Measurements from ENCODE around the gene AFAP1L1.
"Not testable (repeated sequence)": the region's sequence is repeated elsewhere in the genome, so short reads cannot be mapped to it uniquely, and the experiment has no call there.

The AFAP1L1 gene

GRCh38 chr5:149261246-149261645, 10.4 kb upstream of the AFAP1L1 start:
- DNase-seq (ENCODE audit: low spot score), result no peak

- DNase-seq (ENCODE audit: low spot score), result no peak
Measured at GRCh38 chr5:149262315-149262714, 9.3 kb upstream of the AFAP1L1 start.

- DNase-seq (ENCODE audit: low spot score), result peak; percentile 63
Measured at GRCh38 chr5:149264439-149265067, 7.1 kb upstream of the AFAP1L1 start.

- DNase-seq (ENCODE audit: low spot score), result no peak
Measured at GRCh38 chr5:149265068-149265465, 6.6 kb upstream of the AFAP1L1 start.

- DNase-seq (ENCODE audit: low spot score), result no peak
Measured at GRCh38 chr5:149265597-149265996, 6.1 kb upstream of the AFAP1L1 start.

GRCh38 chr5:149267241-149267973, 4.3 kb upstream of the AFAP1L1 start:
- DNase-seq (ENCODE audit: low spot score), result no peak

DNA sequence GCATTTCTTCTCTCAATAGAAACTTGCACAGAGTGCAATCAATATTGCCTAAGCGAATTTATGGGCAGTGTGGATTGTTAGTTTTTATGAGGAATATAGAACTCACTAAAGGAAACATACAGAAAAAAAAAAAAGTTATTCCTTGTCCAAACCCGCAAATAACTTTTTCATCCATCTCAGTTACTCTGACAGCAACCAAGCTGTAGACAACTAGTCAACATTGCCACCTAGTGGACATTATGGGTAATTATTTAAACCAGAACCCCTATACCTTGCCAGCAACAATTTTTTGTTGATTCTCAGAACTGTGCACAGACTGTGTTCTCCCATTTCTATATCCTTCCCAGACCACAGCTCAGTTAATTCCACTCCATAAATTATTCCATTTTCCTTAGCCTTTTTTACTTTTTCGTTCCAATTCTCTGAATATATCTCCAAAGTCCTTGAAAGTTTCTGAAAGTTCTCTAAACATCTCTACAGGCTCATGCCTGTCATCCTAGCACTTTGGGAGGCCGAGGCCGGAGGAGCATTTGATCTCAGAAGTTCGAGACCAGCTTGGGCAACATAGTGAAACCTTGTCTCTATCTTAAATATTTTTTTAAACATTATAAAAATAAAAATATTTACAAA, 2.6 kb upstream of the AFAP1L1 start:
- DNase-seq (ENCODE audit: low spot score), result peak; percentile 57

- DNase-seq (ENCODE audit: low spot score), result peak; percentile 28
Measured at GRCh38 chr5:149271195-149271715, 404 bp upstream of the AFAP1L1 start.

GRCh38 chr5:149272781-149273180, 1.1 kb downstream of the AFAP1L1 start:
- not testable (repeated sequence) for DNase-seq (ENCODE audit: low spot score)

GRCh38 chr5:149273237-149273636, 1.6 kb downstream of the AFAP1L1 start:
- DNase-seq (ENCODE audit: low spot score), result no peak

GRCh38 chr5:149273950-149274349, 2.3 kb downstream of the AFAP1L1 start:
- no peak for DNase-seq (ENCODE audit: low spot score)

DNA sequence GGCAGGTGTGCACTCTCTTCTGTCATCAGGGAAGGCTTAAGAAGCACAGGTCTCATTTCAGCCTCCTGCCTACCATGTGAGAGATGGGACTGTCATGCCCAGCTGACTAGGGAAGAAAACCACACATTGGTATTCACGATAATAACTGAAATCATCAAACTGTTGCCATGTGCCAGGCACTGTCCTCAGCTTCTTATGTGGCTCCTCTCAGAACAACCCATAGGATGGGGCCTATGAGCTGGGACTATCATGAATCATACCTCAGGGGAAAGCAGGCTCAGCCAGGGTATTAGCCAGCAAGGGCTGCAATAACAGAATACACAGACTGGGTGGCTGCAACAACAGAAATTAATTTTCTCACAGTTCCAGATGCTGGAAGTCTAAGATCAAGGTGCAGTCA, 3.3 kb downstream of the AFAP1L1 start:
- DNase-seq (ENCODE audit: low spot score), result no peak

- no peak for DNase-seq (ENCODE audit: low spot score)
Measured at GRCh38 chr5:149277801-149278200, 6.1 kb downstream of the AFAP1L1 start.

DNA sequence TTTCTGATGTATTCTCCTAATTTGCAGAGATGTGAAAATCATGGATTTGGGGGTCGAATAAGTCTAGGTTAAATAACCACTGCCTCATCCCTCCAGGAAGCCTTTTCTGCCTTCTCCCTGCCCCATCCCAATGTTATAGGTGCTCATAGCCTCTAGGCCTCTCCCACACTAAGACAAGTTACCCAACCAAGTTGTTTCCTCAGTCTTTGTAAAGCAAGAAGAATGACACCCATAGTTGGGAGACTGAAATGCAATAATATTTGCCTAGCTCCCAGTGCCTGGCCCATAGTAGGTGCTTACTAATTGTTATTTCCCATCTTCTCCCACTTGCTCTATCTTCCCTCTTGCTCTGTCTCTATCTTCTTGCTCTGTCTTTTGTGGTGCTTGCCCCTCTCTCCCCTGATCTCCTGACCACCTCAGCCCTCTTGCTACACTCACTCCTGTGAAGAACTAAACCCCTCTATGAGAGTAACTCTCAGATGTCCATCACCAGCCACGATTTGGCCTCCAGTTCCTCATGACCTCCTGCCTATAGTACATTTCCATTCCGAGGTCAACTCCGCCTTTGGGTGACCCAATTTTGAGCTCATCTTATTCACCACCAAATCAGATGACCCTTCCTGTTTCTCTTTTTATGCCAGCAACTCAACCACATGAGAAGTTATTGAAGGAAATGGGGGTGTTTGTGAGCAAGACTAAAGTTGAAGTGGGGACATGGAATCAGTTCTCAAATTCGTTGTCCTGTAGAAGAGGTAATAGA, 7.0 kb downstream of the AFAP1L1 start:
- no peak for DNase-seq (ENCODE audit: low spot score)

DNA sequence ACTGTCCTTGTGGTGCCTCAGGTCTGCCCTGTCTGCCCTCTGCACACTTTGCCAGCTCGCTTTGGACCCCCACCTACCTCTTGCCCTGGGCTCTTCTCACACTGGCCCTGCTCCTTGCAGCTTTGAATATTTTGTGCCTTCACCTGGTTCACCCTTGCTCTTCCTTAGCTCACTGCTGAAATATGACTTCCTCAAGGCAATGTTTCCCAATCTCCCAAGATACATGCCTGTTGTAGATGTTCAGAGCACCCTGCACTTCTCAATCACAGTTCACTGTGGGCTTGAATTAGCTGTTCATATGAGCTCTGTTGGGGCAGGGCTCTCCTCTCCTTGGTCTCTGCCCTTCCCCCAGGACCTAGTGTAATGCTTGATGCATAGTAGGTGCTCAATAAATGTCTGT, 8.0 kb downstream of the AFAP1L1 start:
- DNase-seq (ENCODE audit: low spot score), result no peak

GRCh38 chr5:149280124-149280523, 8.5 kb downstream of the AFAP1L1 start:
- no peak for DNase-seq (ENCODE audit: low spot score)

DNA sequence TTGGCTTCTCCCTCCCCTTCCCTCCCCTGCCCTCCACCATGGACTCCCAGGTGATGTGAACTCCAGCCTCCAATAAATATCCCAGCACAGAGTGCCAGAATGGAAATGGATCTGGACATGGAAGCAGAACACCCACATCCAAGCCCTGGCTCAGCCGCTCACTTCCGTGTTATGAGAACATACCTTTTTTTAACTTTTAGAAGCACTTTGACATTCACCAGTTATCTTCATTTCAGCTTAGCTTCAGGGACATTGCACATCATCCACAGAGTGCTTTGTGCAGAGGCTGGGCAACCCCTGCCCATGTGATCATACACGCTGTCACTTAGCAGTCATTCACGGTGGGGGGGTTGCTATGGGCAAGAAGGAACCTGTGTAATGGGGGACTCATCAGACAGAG, 9.1 kb downstream of the AFAP1L1 start:
- no peak for DNase-seq (ENCODE audit: low spot score)

DNA sequence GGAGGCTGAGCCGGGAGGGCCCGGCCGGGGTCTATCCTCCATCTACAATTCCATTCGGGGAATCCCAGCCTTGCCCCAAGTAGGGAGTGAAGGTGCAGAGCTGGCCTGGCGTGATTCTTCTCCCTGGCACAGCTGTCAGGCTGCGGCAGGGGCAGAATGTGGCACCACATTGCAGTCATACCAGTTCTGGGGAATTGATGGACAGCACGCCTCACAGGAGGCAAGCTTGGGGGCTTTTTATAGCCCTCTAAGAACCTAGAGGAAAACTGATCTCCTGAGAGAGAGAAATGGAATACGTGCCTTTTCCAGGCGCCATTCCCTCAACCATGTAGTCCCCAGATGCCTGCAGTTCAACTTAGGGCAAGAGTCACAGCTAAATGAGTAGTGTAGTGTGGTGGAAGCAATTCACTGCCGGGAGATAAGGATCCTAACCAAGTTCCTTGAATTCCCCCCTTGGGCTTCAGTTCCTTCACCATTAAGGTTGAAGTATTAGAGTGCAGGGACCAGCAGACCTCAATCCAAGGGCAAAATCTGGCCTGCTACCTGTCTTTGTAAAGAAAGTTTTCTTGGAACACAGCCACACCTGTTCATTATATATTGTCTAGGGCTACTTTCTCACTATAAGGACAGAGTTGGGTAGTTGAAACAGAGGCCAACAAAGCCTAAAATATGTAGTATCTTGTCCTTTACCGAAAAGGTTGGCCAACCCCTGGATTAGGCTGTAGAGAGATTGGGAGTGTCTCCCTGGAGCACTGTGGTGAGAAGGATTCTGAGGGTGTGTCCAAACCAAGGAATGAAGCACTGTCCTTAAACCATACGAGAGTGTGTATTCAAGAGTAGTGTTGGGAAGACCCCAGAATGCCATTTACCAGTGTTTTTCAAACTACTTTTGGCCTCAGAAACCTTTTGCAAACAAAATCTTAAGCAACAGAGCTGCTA, 10.6 kb downstream of the AFAP1L1 start:
- no peak for DNase-seq (ENCODE audit: low spot score)

- no peak for DNase-seq (ENCODE audit: low spot score)
Measured at GRCh38 chr5:149282966-149283332, 11.3 kb downstream of the AFAP1L1 start.

GRCh38 chr5:149283626-149284480, 12.2 kb downstream of the AFAP1L1 start:
- DNase-seq (ENCODE audit: low spot score), result no peak
